Ovary (tissue), 3 donors: ENCODE data around the gene CSNK2A1.

Experiments used
- CTCF ChIP-seq, 3 donors: fragments of 450-650 bp in 2 of 3; fragments of 200-600 bp in 1 of 3; IDR thresholded peaks; one replicate each; pipeline versions ENCODE4 v1.5.1 to v1.8.0; 2016 to 2022; ENCODE audit warnings: antibody characterized with exemption in 3 of 3, mild to moderate bottlenecking in 1 of 3
- POLR2A ChIP-seq: fragments of 450-650 bp; IDR thresholded peaks from one replicate; pipeline ENCODE4 v1.6.1; 2017; ENCODE audit warnings: antibody characterized with exemption, mild to moderate bottlenecking, moderate library complexity
- donor health status: DM: no; HTN: no; CAD: no.

- no peak for TF ChIP-seq POLR2A
- no peak for TF ChIP-seq CTCF (IDR thresholded peaks at IDR 0.05)
These were observed 108.8 kb downstream of the CSNK2A1 start for GRCh38 chr20:434661-435419.
